Measurements from ENCODE around the gene GUSB.
"Not testable (repeated sequence)": the region's sequence is repeated elsewhere in the genome, so short reads cannot be mapped to it uniquely, and the experiment has no call there.

The GUSB gene

GRCh38 chr7:65981965-65982792 lies at the start of gene GUSB:
Gene GUSB, minus strand, starts transcription at chr7:65982213. Its CDS starts 30 bp downstream, at chr7:65982183.
- DNase-seq, result peak; percentile 69 to 71

- DNase-seq, result not testable (repeated sequence)
Measured at GRCh38 chr7:66028342-66028741, 46.3 kb upstream of the GUSB start.

- DNase-seq, result no peak
Measured at GRCh38 chr7:66016131-66016461, 34.1 kb upstream of the GUSB start.

GRCh38 chr7:66015440-66016130 lies 33.6 kb upstream of the GUSB start:
- DNase-seq, result no peak

GRCh38 chr7:66013938-66014337 lies 31.9 kb upstream of the GUSB start:
- DNase-seq, result no peak

GRCh38 chr7:66007232-66007631 lies 25.2 kb upstream of the GUSB start:
- DNase-seq, result no peak

- DNase-seq, result not testable (repeated sequence)
Measured at GRCh38 chr7:66005115-66005671, 23.2 kb upstream of the GUSB start.

GRCh38 chr7:66000823-66001417 lies 18.9 kb upstream of the GUSB start:
- not testable (repeated sequence) for DNase-seq

GRCh38 chr7:65994984-65995383 lies 13.0 kb upstream of the GUSB start:
- not testable (repeated sequence) for DNase-seq

- DNase-seq, result no peak
Measured at GRCh38 chr7:65992526-65992925, 10.5 kb upstream of the GUSB start.

- DNase-seq, result not testable (repeated sequence)
Measured at GRCh38 chr7:65991829-65992228, 9.8 kb upstream of the GUSB start.

GRCh38 chr7:65989694-65990080 lies 7.7 kb upstream of the GUSB start:
- no peak for DNase-seq

- DNase-seq, result not testable (repeated sequence)
Measured at GRCh38 chr7:65988503-65988902, 6.5 kb upstream of the GUSB start.

- DNase-seq, result no peak
Measured at GRCh38 chr7:65988084-65988483, 6.1 kb upstream of the GUSB start.

- DNase-seq, result no peak
Measured at GRCh38 chr7:65983965-65984658, 2.1 kb upstream of the GUSB start.

GRCh38 chr7:65980478-65981250 lies 1.3 kb downstream of the GUSB start:
- DNase-seq, result peak; percentile 10 to 40

GRCh38 chr7:65979583-65980477 lies 2.2 kb downstream of the GUSB start:
- DNase-seq, result no peak

- DNase-seq, result no peak
Measured at GRCh38 chr7:65978891-65979582, 3.0 kb downstream of the GUSB start.

GRCh38 chr7:65976659-65977196 lies 5.3 kb downstream of the GUSB start:
- no peak for DNase-seq

GRCh38 chr7:65975814-65976445 lies 6.1 kb downstream of the GUSB start:
- DNase-seq, result no peak

Data from bone marrow (tissue), 2 donors.